Ovary (tissue), 9 donors: ENCODE data around the gene BCAM. TPM values are rescaled to one million over a fixed set of nuclear protein-coding genes. Genes with fewer than 3 reads are reported as not detected.

Experiments
- DNase-seq, 5 donors: peaks; one replicate each; pipeline ENCODE4 v3.0.0-alpha.2; 2019 to 2020
- H3K27ac ChIP-seq, 2 donors: fragments of 200-600 bp; one replicate each; pipeline versions ENCODE4 v1.5.1 to v1.8.0; 2019 to 2022
- H3K27me3 ChIP-seq: fragments of 200-600 bp; one replicate; pipeline ENCODE4 v1.8.0; 2022
- H3K36me3 ChIP-seq: fragments of 200-600 bp; sonication (generic); one replicate; pipeline ENCODE4 v1.5.1; 2019
- H3K4me1 ChIP-seq: one replicate; pipeline ENCODE4 v1.8.1; 2013; ENCODE audit warnings: mild to moderate bottlenecking, moderate library complexity; ENCODE audit not compliant: insufficient read depth
- H3K4me3 ChIP-seq: fragments of 200-600 bp; sonication (generic); one replicate; pipeline ENCODE4 v1.5.1; 2017
- H3K9me3 ChIP-seq, 2 donors: fragments of 200-600 bp in 1 of 2; sonication (generic) in 1 of 2; one replicate each; pipeline versions ENCODE4 v1.5.1 to v1.8.1; 2013 to 2019; ENCODE audit warnings: mild to moderate bottlenecking in 1 of 2, moderate library complexity in 1 of 2
- CTCF ChIP-seq, 3 donors: fragments of 450-650 bp in 2 of 3; fragments of 200-600 bp in 1 of 3; IDR thresholded peaks; one replicate each; pipeline versions ENCODE4 v1.5.1 to v1.8.0; 2016 to 2022; ENCODE audit warnings: antibody characterized with exemption in 3 of 3, mild to moderate bottlenecking in 1 of 3
- EP300 ChIP-seq: sonication (generic); formaldehyde crosslinking; IDR thresholded peaks from one replicate; pipeline ENCODE4 v1.6.1; 2017; ENCODE audit warnings: antibody characterized with exemption
- POLR2A ChIP-seq: fragments of 450-650 bp; IDR thresholded peaks from one replicate; pipeline ENCODE4 v1.6.1; 2017; ENCODE audit warnings: antibody characterized with exemption, mild to moderate bottlenecking, moderate library complexity
- WGBS, 3 donors: extraction: QIAGEN DNeasy Blood & Tissue Kit in 1 of 3; methylation state at CpG; one replicate each; pipeline versions ENCODE4 v1.1.5 to v1.1.7; 2013 to 2017; 5-methylcytosine and 5-hydroxymethylcytosine counted together
- intact Hi-C, 4 donors: fragments of 100-400 bp; cut with DNase I; formaldehyde crosslinking; loops; one replicate each; pipeline versions ENCODE4 v1.11.0 to v1.15.1; 2022 to 2023
- polyA plus RNA-seq, 2 donors: library from polyadenylated mRNA; stranded (reverse); fragments of 200-250 nt in 1 of 2; fragments of 350-450 nt in 1 of 2; fragmentation: Illumina TruSeq in 1 of 2; extraction: RNeasy Lipid Tissue Mini Kit (QIAGEN cat#74804) in 1 of 2; gene quantifications; one replicate each; pipeline ENCODE4 v1.2.3, GENCODE V29; 2013 to 2014
- total RNA-seq, 7 donors: library from RNA; depleted of rRNA in 2 of 7; stranded (reverse); fragments of >200 nt in 2 of 7; fragmentation: NEBNext Ultra II Directional in 3 of 7; extraction: Animal tissue kit (Norgen Biotek cat#: 25700) in 3 of 7; gene quantifications; one replicate each; pipeline versions ENCODE4 v1.1.0 to v1.2.4, GENCODE V29; 2016 to 2023
- donor health status: DM: no; HTN: no; CAD: no; lungs with moderate emphysema.
- donor health status: DM: no; HTN: no; CAD: no.
- donor health status: Bipolar disorder and iron deficiency.
- donor health status: DM: yes; HTN: yes; CAD: no.
- donor health status: DM: no; HTN: no; CAD: no.
- donor health status: DM: yes; HTN: yes; CAD: no.

Gene BCAM
- total and polyA plus RNA-seq, 9 donors, result 9.7 to 419 (median 62.0) TPM

GRCh38 chr19:44845612-44846454 is 36.9 kb downstream of the BCAM start, which contains the start of gene NECTIN2:
Gene NECTIN2 (plus strand): TSS chr19:44846297. CDS start chr19:44846526, 229 bp downstream.
- no peaks in the 10 kb centered on the region for H3K27me3 ChIP-seq
- peak; percentile 100 for DNase-seq
- H3K4me1 ChIP-seq, result peaks cover 6% of the 10 kb centered on the region
- peak within 1 kb of the TSS; percentile 88 to 93 for H3K27ac ChIP-seq
- TF ChIP-seq EP300 (peak; percentile 34), POLR2A (peak; percentile 93), CTCF (IDR thresholded peaks at IDR 0.05) (peak; percentile 26 to 90 (median 83))
- intact Hi-C loops, result loop anchor here in 3 of 4 donors (1.0 to 2.0 kb wide), 3 partner anchors 43 to 45 kb away; partner anchors contain the start of gene TOMM40 (in 1 of the 3)
- peak within 1 kb of the TSS; percentile 100 for H3K4me3 ChIP-seq
- H3K9me3 ChIP-seq, result no peaks in the 10 kb centered on the region
- no peaks in the 10 kb centered on the region for H3K36me3 ChIP-seq
- 1% methylated on average over 61 to 67 of the region's 67 CpGs for WGBS, 3 donors

GRCh38 chr19:44846455-44847143 is 37.7 kb downstream of the BCAM start:
- Histone ChIP-seq H3K9me3 (no peaks in the 10 kb centered on the region), H3K27me3 (no peaks in the 10 kb centered on the region), H3K36me3 (no peaks in the 10 kb centered on the region), H3K4me1 (peaks cover 6% of the 10 kb centered on the region), H3K27ac (peak overlapping the region; percentile 88 to 93), H3K4me3 (peak overlapping the region; percentile 100)
- intact Hi-C loops, result loop anchor here in 1 of 4 donors (1.0 kb wide), 1 partner anchor 45 kb away; the partner anchor contains the start of gene TOMM40
- peak; percentile 67 to 81 (median 76) for DNase-seq
- TF ChIP-seq POLR2A (no peak), EP300 (no peak), CTCF (IDR thresholded peaks at IDR 0.05) (no peak)
- WGBS, 3 donors, result 0 to 1% (median 1%) methylated on average over 34 to 51 of the region's 51 CpGs

GRCh38 chr19:44847144-44848035 is 38.5 kb downstream of the BCAM start:
- intact Hi-C loops, result no loop called here
- Histone ChIP-seq H3K27ac (peak overlapping the region; percentile 88 to 93), H3K36me3 (no peaks in the 10 kb centered on the region), H3K4me1 (peaks cover 6% of the 10 kb centered on the region), H3K4me3 (peak overlapping the region; percentile 100), H3K27me3 (no peaks in the 10 kb centered on the region), H3K9me3 (no peaks in the 10 kb centered on the region)
- 0 to 1% (median 1%) methylated on average over 44 to 47 of the region's 47 CpGs for WGBS, 3 donors
- TF ChIP-seq POLR2A (no peak), EP300 (no peak), CTCF (IDR thresholded peaks at IDR 0.05) (no peak)
- DNase-seq, result peak; percentile 81 to 86 (median 83)
